IPS-20b (cell line): Measurements from ENCODE around the gene PRR5L.

Experiments used
- H3K27ac ChIP-seq: one replicate; pipeline ENCODE4 v1.5.1; 2013; ENCODE audit warnings: low read length
- H3K27me3 ChIP-seq: 2 replicates; pipeline ENCODE4 v1.6.1; 2013; ENCODE audit warnings: mild to moderate bottlenecking, low read length, inconsistent platforms; ENCODE audit not compliant: insufficient read depth
- H3K36me3 ChIP-seq: 2 replicates; pipeline ENCODE4 v1.6.1; 2013; ENCODE audit warnings: low read depth, mild to moderate bottlenecking, inconsistent platforms, low read length, moderate library complexity; ENCODE audit not compliant: insufficient read depth
- H3K4me1 ChIP-seq: 2 replicates; pipeline ENCODE4 v1.6.1; 2013; ENCODE audit warnings: mild to moderate bottlenecking, control low read depth, inconsistent platforms, low read length, moderate library complexity; ENCODE audit not compliant: insufficient read depth
- H3K4me3 ChIP-seq: 2 replicates; pipeline ENCODE4 v1.5.1; 2013; ENCODE audit warnings: mild to moderate bottlenecking, low read length, inconsistent platforms
- H3K9ac ChIP-seq: 2 replicates; pipeline ENCODE4 v1.6.1; 2013; ENCODE audit warnings: low read depth, mild to moderate bottlenecking, inconsistent platforms, low read length, moderate library complexity
- H3K9me3 ChIP-seq: 2 replicates; pipeline ENCODE4 v1.6.1; 2013; ENCODE audit warnings: mild to moderate bottlenecking, low read depth, low read length, inconsistent platforms; ENCODE audit not compliant: insufficient read depth

The PRR5L gene

GRCh38 chr11:36375353-36376008 lies 79.4 kb downstream of the PRR5L start:
- H3K36me3 ChIP-seq = no peaks in the 10 kb centered on the region
- no peak overlapping the region for H3K27ac ChIP-seq
- peaks cover 51% of the 10 kb centered on the region for H3K27me3 ChIP-seq
- peak overlapping the region; percentile 75 for H3K4me3 ChIP-seq
- peaks cover 2% of the 10 kb centered on the region for H3K4me1 ChIP-seq
- no peaks in the 10 kb centered on the region for H3K9me3 ChIP-seq
- H3K9ac ChIP-seq = peak overlapping the region; percentile 39; the same call in 1 of the 2 replicates

- peaks cover 2% of the 10 kb centered on the region for H3K4me1 ChIP-seq
- H3K36me3 ChIP-seq = no peaks in the 10 kb centered on the region
- H3K27me3 ChIP-seq = peaks cover 51% of the 10 kb centered on the region
- H3K9ac ChIP-seq = peak overlapping the region; percentile 65; the same call in 1 of the 2 replicates
- H3K9me3 ChIP-seq = no peaks in the 10 kb centered on the region
- H3K4me3 ChIP-seq = peak overlapping the region; percentile 75
- no peak overlapping the region for H3K27ac ChIP-seq
Observed at GRCh38 chr11:36376009-36376887, 80.2 kb downstream of the PRR5L start.

- Histone ChIP-seq H3K36me3 (no peaks in the 10 kb centered on the region), H3K27me3 (peaks cover 51% of the 10 kb centered on the region), H3K27ac (no peak overlapping the region), H3K9me3 (no peaks in the 10 kb centered on the region), H3K4me1 (peaks cover 2% of the 10 kb centered on the region), H3K4me3 (peak overlapping the region; percentile 75), H3K9ac (peak overlapping the region; percentile 65; the same call in 1 of the 2 replicates)
Observed at GRCh38 chr11:36376888-36377758, 81.0 kb downstream of the PRR5L start.

GRCh38 chr11:36377759-36378564 lies 81.9 kb downstream of the PRR5L start:
- Histone ChIP-seq H3K36me3 (no peaks in the 10 kb centered on the region), H3K4me1 (peaks cover 2% of the 10 kb centered on the region; the same call in 1 of the 2 replicates), H3K27me3 (peaks cover 51% of the 10 kb centered on the region), H3K4me3 (peak overlapping the region; percentile 75), H3K9me3 (no peaks in the 10 kb centered on the region), H3K9ac (peak overlapping the region; percentile 65; the same call in 1 of the 2 replicates), H3K27ac (no peak overlapping the region)

GRCh38 chr11:36379653-36380052 lies 83.6 kb downstream of the PRR5L start:
- no peak overlapping the region for H3K4me3 ChIP-seq
- peaks cover 2% of the 10 kb centered on the region; the same call in 1 of the 2 replicates for H3K4me1 ChIP-seq
- H3K36me3 ChIP-seq = no peaks in the 10 kb centered on the region
- no peak overlapping the region for H3K27ac ChIP-seq
- peaks cover 46% of the 10 kb centered on the region for H3K27me3 ChIP-seq
- no peaks in the 10 kb centered on the region for H3K9me3 ChIP-seq
- H3K9ac ChIP-seq = no peak overlapping the region

- H3K36me3 ChIP-seq = no peaks in the 10 kb centered on the region
- no peak overlapping the region for H3K4me3 ChIP-seq
- no peak overlapping the region for H3K9ac ChIP-seq
- no peaks in the 10 kb centered on the region for H3K9me3 ChIP-seq
- peaks cover 38% of the 10 kb centered on the region for H3K27me3 ChIP-seq
- no peak overlapping the region for H3K27ac ChIP-seq
- peaks cover 2% of the 10 kb centered on the region; the same call in 1 of the 2 replicates for H3K4me1 ChIP-seq
Observed at GRCh38 chr11:36380296-36381014, 84.4 kb downstream of the PRR5L start.

GRCh38 chr11:36381015-36381360 lies 84.9 kb downstream of the PRR5L start:
- Histone ChIP-seq H3K9ac (no peak overlapping the region), H3K27ac (no peak overlapping the region), H3K4me1 (no peaks in the 10 kb centered on the region), H3K9me3 (no peaks in the 10 kb centered on the region), H3K36me3 (no peaks in the 10 kb centered on the region), H3K4me3 (no peak overlapping the region), H3K27me3 (peaks cover 33% of the 10 kb centered on the region)

- Histone ChIP-seq H3K36me3 (no peaks in the 10 kb centered on the region), H3K27ac (no peak overlapping the region), H3K4me3 (no peak overlapping the region), H3K4me1 (no peaks in the 10 kb centered on the region), H3K27me3 (peaks cover 11% of the 10 kb centered on the region), H3K9me3 (no peaks in the 10 kb centered on the region), H3K9ac (no peak overlapping the region)
Observed at GRCh38 chr11:36383195-36383594, 87.1 kb downstream of the PRR5L start.

GRCh38 chr11:36385121-36385970 lies 89.3 kb downstream of the PRR5L start:
- Histone ChIP-seq H3K4me1 (no peaks in the 10 kb centered on the region), H3K9me3 (no peaks in the 10 kb centered on the region), H3K4me3 (no peak overlapping the region), H3K36me3 (no peaks in the 10 kb centered on the region), H3K9ac (no peak overlapping the region), H3K27ac (no peak overlapping the region), H3K27me3 (no peaks in the 10 kb centered on the region)

GRCh38 chr11:36386411-36386810 lies 90.3 kb downstream of the PRR5L start:
- Histone ChIP-seq H3K27ac (no peak overlapping the region), H3K4me1 (no peaks in the 10 kb centered on the region), H3K9ac (no peak overlapping the region), H3K36me3 (no peaks in the 10 kb centered on the region), H3K9me3 (no peaks in the 10 kb centered on the region), H3K4me3 (no peak overlapping the region), H3K27me3 (no peaks in the 10 kb centered on the region)
